ENCODE results near the gene NHEJ1. TPM values are rescaled to one million over a fixed set of nuclear protein-coding genes. Genes with fewer than 3 reads are reported as not detected.

The NHEJ1 gene
- total and polyA plus RNA-seq, 9 of the 15 experiments (the other 6 are each of a cell fraction or from before 2014, with no cell fraction given): 9.0 to 23.7 (median 13.9) TPM

DNA sequence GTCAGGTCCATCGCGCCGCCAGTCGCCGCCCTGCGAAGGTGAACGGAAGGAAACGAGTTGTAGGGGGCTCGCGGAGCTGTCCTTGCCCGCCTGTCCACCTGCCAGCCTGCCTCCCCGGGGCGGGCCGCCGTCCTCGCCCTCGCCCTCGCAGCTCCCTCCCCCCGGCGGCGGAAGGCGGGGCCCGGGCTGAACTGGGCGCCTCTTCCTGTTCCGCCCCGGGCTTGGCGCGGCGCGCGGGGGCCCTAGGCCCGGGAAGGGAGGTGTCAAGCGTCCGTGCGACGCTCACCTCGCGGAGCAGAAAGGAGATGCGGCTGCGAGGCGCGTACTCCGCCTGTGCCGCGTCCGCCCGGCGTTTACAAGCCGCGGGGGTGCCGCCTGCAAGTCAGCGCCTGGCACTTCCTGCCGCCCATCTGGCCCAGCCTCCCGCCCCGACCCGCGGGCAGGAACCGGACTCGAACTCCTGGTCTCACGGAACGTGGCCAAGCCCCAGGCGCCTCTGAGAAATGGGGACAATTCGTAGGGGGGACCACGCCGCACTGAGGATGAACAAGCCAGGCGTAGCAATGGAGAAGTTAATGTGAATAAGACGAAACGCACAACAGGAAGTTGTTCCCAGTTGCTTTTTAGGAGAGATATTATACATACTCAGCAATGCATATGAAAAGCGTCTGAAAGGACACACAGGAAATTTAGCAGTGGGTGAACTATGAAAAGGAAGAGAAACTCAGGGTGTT lies 16.4 kb upstream of the NHEJ1 start, which contains the start of gene CNPPD1 (continued):
- no peak for TF ChIP-seq ZNF449 (CRISPR knock-in tag; IDR thresholded peaks at IDR 0.05)
- TF ChIP-seq ZBTB7A (IDR thresholded peaks at IDR 0.05; ENCODE audit: borderline replicate concordance, control insufficient read depth, low read depth, low read length): no peak
- no peak for TF ChIP-seq TRIM28 (IDR thresholded peaks at IDR 0.05)
- TF ChIP-seq MGA (IDR thresholded peaks at IDR 0.05): peak; percentile 88
- no peak for TF ChIP-seq ETS1 (conservative IDR thresholded peaks at IDR 0.05; ENCODE audit: control insufficient read depth, low read depth, low read length)
- TF ChIP-seq ZNF717 (CRISPR knock-in tag; IDR thresholded peaks at IDR 0.05): no peak
- TF ChIP-seq KHSRP (IDR thresholded peaks at IDR 0.05): no peak
- no peak for TF ChIP-seq ZKSCAN8 (CRISPR knock-in tag; IDR thresholded peaks at IDR 0.05)
- TF ChIP-seq ZSCAN32 (CRISPR knock-in tag; IDR thresholded peaks at IDR 0.05): no peak
- peak; percentile 60; the same call in 1 of the 2 replicates for TF ChIP-seq GTF2E2 (tag; IDR thresholded peaks at IDR 0.05)
- TF ChIP-seq SREBF1 (IDR thresholded peaks at IDR 0.05; ENCODE audit: borderline replicate concordance, low read depth, low read length): no peak
- no peak for TF ChIP-seq ZFP36 (IDR thresholded peaks at IDR 0.05; ENCODE audit: low read depth, low read length, partially characterized antibody)
- TF ChIP-seq TCF7L2 (IDR thresholded peaks at IDR 0.05; ENCODE audit: low read depth, low read length): no peak

Data from K562 (cell line).